ENCODE results near the gene FOXJ1. TPM values are rescaled to one million over a fixed set of nuclear protein-coding genes. Genes with fewer than 3 reads are reported as not detected.

The FOXJ1 gene
- total RNA-seq, 1 donor from 2014 or later: not detected

DNA sequence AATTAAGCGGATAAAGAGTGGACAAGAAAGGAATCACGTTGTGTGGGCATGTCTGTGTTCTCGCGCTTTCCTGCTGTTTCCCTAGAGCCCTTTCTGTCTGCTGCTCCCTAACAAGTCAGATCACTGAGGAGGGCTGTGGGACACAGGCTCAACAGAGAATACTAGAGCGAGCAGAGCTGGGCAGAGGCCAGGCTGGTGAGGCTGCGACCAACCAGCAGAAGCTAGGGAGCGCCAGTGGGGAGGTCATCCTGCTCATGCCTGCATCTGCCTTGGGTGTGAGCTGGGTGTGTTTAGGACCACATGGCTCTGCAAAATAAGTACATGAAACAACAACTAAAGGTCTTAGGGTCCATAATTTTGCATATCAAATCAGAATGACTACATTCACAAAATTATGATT is 11.5 kb upstream of the FOXJ1 start:
- DNase-seq (ENCODE audit: low read depth) (no peak), FAIRE-seq (no peak)
- Histone ChIP-seq H3K36me3 (ENCODE audit: control insufficient read depth, insufficient read depth, low read length) (no peaks in the 10 kb centered on the region), H3K27me3 (ENCODE audit: control insufficient read depth, insufficient read depth, low read length) (peaks cover 1% of the 10 kb centered on the region), H3K4me3 (ENCODE audit: low read depth, low read length) (no peak overlapping the region)
- TF ChIP-seq, protein P1, sequence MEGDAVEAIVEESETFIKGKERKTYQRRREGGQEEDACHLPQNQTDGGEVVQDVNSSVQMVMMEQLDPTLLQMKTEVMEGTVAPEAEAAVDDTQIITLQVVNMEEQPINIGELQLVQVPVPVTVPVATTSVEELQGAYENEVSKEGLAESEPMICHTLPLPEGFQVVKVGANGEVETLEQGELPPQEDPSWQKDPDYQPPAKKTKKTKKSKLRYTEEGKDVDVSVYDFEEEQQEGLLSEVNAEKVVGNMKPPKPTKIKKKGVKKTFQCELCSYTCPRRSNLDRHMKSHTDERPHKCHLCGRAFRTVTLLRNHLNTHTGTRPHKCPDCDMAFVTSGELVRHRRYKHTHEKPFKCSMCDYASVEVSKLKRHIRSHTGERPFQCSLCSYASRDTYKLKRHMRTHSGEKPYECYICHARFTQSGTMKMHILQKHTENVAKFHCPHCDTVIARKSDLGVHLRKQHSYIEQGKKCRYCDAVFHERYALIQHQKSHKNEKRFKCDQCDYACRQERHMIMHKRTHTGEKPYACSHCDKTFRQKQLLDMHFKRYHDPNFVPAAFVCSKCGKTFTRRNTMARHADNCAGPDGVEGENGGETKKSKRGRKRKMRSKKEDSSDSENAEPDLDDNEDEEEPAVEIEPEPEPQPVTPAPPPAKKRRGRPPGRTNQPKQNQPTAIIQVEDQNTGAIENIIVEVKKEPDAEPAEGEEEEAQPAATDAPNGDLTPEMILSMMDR (IDR thresholded peaks at IDR 0.05; ENCODE audit: insufficient read depth, low read length, severe bottlenecking): no peak

DNA sequence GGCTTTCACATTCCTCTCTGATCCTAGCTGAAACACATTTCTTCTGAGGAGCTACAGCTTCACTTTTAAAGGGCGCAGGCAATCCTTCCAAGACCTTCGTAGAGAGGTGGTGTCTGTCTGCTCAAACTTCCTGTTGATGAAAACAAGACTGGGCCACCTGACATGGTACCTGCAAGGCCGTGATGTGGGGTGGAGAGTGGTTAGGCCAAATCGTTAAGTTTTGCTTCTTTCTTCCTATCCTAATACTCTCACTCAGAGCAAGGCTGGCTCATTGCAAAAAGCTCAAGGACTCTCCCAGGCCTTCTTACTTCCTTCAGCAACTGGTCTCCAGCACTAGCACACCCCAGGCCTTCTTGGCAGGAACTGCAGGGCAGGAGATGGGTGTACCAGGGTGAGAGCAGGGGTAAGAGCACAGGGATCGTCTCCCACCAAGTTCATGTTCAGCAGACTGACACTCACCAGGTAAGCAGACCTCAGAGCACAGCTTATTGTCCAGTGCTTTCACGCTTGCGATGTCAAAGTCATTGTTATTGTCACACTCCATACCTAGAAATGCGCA is 10.9 kb upstream of the FOXJ1 start:
- Histone ChIP-seq H3K4me3 (ENCODE audit: low read depth, low read length) (no peak overlapping the region), H3K36me3 (ENCODE audit: control insufficient read depth, insufficient read depth, low read length) (no peaks in the 10 kb centered on the region), H3K27me3 (ENCODE audit: control insufficient read depth, insufficient read depth, low read length) (peaks cover 1% of the 10 kb centered on the region)
- TF ChIP-seq, protein P1 (IDR thresholded peaks at IDR 0.05; ENCODE audit: insufficient read depth, low read length, severe bottlenecking): no peak
- FAIRE-seq (peak; percentile 93), DNase-seq (ENCODE audit: low read depth) (no peak)

DNA sequence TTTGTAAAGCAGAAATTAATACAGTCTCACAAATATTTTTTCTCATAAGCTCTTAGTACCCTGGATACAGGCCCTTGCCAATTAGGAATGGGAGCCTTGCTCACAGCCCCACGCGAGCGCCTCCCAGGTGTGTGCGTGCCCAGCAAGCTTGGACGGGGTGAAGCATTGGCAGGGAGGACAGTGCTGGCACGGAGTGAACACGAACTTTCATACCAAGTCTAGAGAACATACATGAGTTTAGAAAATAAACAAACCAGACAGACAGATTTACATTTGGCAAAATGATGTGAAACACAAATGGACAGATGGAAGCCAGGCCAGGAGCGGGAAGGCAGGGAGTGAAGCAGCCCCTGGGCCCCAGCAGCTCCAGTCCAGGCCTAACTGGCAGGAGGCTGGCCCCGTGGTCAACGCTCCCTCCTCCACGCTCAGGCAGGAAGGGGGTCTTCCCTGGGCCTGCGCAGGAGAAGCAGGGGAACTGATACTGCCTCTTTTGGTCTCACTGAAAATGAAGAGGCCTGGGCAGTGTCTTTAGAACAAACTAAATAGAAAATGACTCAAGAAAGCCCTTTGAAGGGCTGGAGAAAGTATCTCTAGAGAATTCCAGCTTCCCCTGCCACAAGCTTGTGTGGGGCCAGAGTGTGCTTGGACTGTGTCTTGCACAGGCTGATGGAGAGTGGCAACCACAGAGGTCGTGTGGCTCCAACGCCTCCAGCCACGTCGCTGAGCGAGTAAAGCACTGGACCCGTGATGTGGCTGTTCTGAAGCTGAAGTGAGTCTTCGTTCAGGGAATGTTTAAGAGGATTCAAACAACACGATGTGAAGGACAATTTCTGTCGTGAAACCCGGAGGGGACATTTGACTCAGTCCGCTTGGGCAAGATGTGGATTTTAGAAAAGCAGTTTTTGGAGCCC is 9.9 kb upstream of the FOXJ1 start:
- no peaks in the 10 kb centered on the region for H3K36me3 ChIP-seq (ENCODE audit: control insufficient read depth, insufficient read depth, low read length)
- no peak overlapping the region for H3K4me3 ChIP-seq (ENCODE audit: low read depth, low read length)
- FAIRE-seq: no peak
- no peak for DNase-seq (ENCODE audit: low read depth)
- peaks cover 1% of the 10 kb centered on the region for H3K27me3 ChIP-seq (ENCODE audit: control insufficient read depth, insufficient read depth, low read length)
- TF ChIP-seq, protein P1 (IDR thresholded peaks at IDR 0.05; ENCODE audit: insufficient read depth, low read length, severe bottlenecking): no peak

DNA sequence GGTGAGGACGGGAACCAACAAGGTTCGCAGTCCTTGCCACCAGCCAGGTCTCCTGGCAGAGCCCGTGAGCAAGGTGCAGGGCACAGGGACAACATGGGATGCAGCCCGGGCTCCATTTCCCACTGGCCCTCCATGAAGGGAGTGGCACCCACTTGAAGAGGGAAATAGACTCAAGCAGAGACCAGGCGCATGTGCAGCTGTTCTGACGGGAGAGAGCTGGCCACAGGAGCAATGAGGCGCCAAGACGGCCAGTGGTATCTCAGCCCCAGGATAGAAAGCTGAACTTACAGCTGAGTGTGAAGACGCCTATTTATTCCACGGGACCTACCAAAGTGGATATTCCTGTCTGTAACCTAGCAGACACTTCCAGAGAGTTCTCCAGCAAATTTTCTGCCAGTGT is 8.2 kb upstream of the FOXJ1 start:
- DNase-seq (ENCODE audit: low read depth): no peak
- peaks cover 1% of the 10 kb centered on the region for H3K27me3 ChIP-seq (ENCODE audit: control insufficient read depth, insufficient read depth, low read length)

DNA sequence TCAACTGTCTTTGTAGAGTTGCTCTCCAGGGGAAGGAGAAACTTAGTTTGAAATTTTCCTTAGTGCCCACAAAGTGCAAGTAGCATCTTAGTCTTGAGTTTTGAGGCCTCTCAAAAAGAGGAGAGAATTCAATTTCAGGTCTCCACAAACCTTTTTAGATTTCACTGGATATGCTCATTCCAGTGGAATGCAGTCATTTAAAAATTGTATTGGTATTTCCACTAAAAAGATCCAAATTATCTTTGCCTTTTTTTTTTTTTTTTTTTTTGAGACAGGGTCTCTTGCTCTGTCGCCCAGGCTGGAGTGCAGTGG is 6.9 kb upstream of the FOXJ1 start:
- Histone ChIP-seq H3K4me3 (ENCODE audit: low read depth, low read length) (no peak overlapping the region), H3K27me3 (ENCODE audit: control insufficient read depth, insufficient read depth, low read length) (peaks cover 1% of the 10 kb centered on the region), H3K36me3 (ENCODE audit: control insufficient read depth, insufficient read depth, low read length) (no peaks in the 10 kb centered on the region)
- FAIRE-seq (no peak), DNase-seq (ENCODE audit: low read depth) (no peak)
- TF ChIP-seq, protein P1 (IDR thresholded peaks at IDR 0.05; ENCODE audit: insufficient read depth, low read length, severe bottlenecking): no peak

More for the DNA sequence above, 8.2 kb upstream of the FOXJ1 start:
- no peak for FAIRE-seq
- no peak overlapping the region for H3K4me3 ChIP-seq (ENCODE audit: low read depth, low read length)
- TF ChIP-seq, protein P1 (IDR thresholded peaks at IDR 0.05; ENCODE audit: insufficient read depth, low read length, severe bottlenecking): no peak
- H3K36me3 ChIP-seq (ENCODE audit: control insufficient read depth, insufficient read depth, low read length): no peaks in the 10 kb centered on the region

All from bronchial epithelial cell (primary cell).